Neural cell (in vitro differentiated cells): ENCODE results near the gene KIRREL3. TPM values are rescaled to one million over a fixed set of nuclear protein-coding genes. Genes with fewer than 3 reads are reported as not detected.

Experiments
- H2AFZ ChIP-seq: fragments of 200-600, 300-800 bp; sonication (generic), shearing (Covaris generic); 2 replicates; pipeline ENCODE4 v1.6.0; 2014; ENCODE audit warnings: low read depth, mild to moderate bottlenecking, antibody characterized with exemption, low read length, moderate library complexity
- H3F3A ChIP-seq: fragments of 200-600 bp; shearing (Covaris generic); 2 replicates; pipeline ENCODE4 v1.6.1; 2016; ENCODE audit warnings: mild to moderate bottlenecking, moderate library complexity, mixed read lengths, antibody characterized with exemption, low read length; ENCODE audit not compliant: insufficient read depth, poor library complexity, severe bottlenecking
- H3K27ac ChIP-seq: fragments of 200-600, 300-800 bp; sonication (generic), shearing (Covaris generic); 2 replicates; pipeline ENCODE4 v1.5.1; 2014; ENCODE audit warnings: mild to moderate bottlenecking, low read length, moderate library complexity
- H3K27me3 ChIP-seq: fragments of 300-800, 200-600 bp; sonication (generic), shearing (Covaris generic); 2 replicates; pipeline ENCODE4 v1.6.0; 2014; ENCODE audit warnings: mild to moderate bottlenecking, low read depth, low read length, moderate library complexity; ENCODE audit not compliant: insufficient read depth
- H3K36me3 ChIP-seq: fragments of 300-800, 200-600 bp; sonication (generic), shearing (Covaris generic); 2 replicates; pipeline ENCODE4 v1.5.1; 2014; ENCODE audit warnings: mild to moderate bottlenecking, antibody characterized with exemption, low read length, moderate library complexity; ENCODE audit not compliant: insufficient read depth
- H3K4me2 ChIP-seq: fragments of 300-800, 200-600 bp; sonication (generic), shearing (Covaris generic); 2 replicates; pipeline ENCODE4 v1.6.0; 2014; ENCODE audit warnings: mild to moderate bottlenecking, low read length
- H3K4me3 ChIP-seq: fragments of 300-800, 200-600 bp; sonication (generic), shearing (Covaris generic); 2 replicates; pipeline ENCODE4 v1.5.1; 2014; ENCODE audit warnings: mild to moderate bottlenecking, low read length, moderate library complexity
- H3K79me2 ChIP-seq: fragments of 200-600 bp; shearing (Covaris generic); replicated peaks from 2 replicates; pipeline ENCODE4 v1.6.0; 2014; ENCODE audit warnings: mild to moderate bottlenecking, low read length, moderate library complexity; ENCODE audit not compliant: insufficient read depth
- H3K9ac ChIP-seq: fragments of 300-800, 200-600 bp; sonication (generic), shearing (Covaris generic); 2 replicates; pipeline ENCODE4 v1.6.1; 2016; ENCODE audit warnings: mild to moderate bottlenecking, low read length, mixed read lengths
- H3K9me2 ChIP-seq: fragments of 200-600 bp; shearing (Covaris generic); 2 replicates; pipeline ENCODE4 v1.6.1; 2016; ENCODE audit warnings: mild to moderate bottlenecking, low read length, mixed read lengths; ENCODE audit not compliant: insufficient read depth
- H3K9me3 ChIP-seq: fragments of 200-600, 300-800 bp; sonication (generic), shearing (Covaris generic); 2 replicates; pipeline ENCODE4 v1.6.1; 2016; ENCODE audit warnings: mild to moderate bottlenecking, mixed run types, low read length, moderate library complexity, mixed read lengths
- H4K20me1 ChIP-seq: fragments of 200-600 bp; shearing (Covaris generic); 2 replicates; pipeline ENCODE4 v1.6.1; 2016; ENCODE audit warnings: mild to moderate bottlenecking, mixed run types; ENCODE audit not compliant: insufficient read depth
- EP300 ChIP-seq: fragments of 450-650 bp; conservative IDR thresholded peaks from 2 replicates; pipeline ENCODE4 v1.6.1; 2014; ENCODE audit warnings: antibody characterized with exemption, mild to moderate bottlenecking, moderate library complexity; ENCODE audit not compliant: poor library complexity, severe bottlenecking
- EZH2 ChIP-seq: fragments of 200-600, 300-800 bp; shearing (Covaris generic), sonication (generic); IDR thresholded peaks from 2 replicates; pipeline ENCODE4 v1.6.1; 2014; ENCODE audit warnings: antibody characterized with exemption, low read length, borderline replicate concordance, mild to moderate bottlenecking; ENCODE audit not compliant: insufficient read depth, poor library complexity, severe bottlenecking
- MXI1 ChIP-seq: fragments of 450-650 bp; conservative IDR thresholded peaks from 2 replicates; pipeline ENCODE4 v1.6.1; 2014; ENCODE audit warnings: antibody characterized with exemption, mild to moderate bottlenecking; ENCODE audit not compliant: poor library complexity, severe bottlenecking
- POLR2AphosphoS5 ChIP-seq: IDR thresholded peaks from 2 replicates; pipeline ENCODE4 v1.6.1; 2012
- RAD21 ChIP-seq: fragments of 450-650 bp; conservative IDR thresholded peaks from 2 replicates; pipeline ENCODE4 v1.6.1; 2014; ENCODE audit warnings: antibody characterized with exemption, mild to moderate bottlenecking, moderate library complexity
- SMC3 ChIP-seq: fragments of 450-650 bp; conservative IDR thresholded peaks from 2 replicates; pipeline ENCODE4 v1.6.1; 2014; ENCODE audit warnings: antibody characterized with exemption, mild to moderate bottlenecking, moderate library complexity; ENCODE audit not compliant: poor library complexity
- TAF1 ChIP-seq: IDR thresholded peaks from 2 replicates; pipeline ENCODE4 v1.6.1; 2012; ENCODE audit warnings: low read depth
- polyA plus RNA-seq: library from polyadenylated mRNA; depleted of rRNA; stranded (reverse); fragments of >200 nt; gene quantifications from 2 replicates; pipeline ENCODE4 v1.2.3, GENCODE V29; 2014
- TF ChIP-seq, protein P1 (sequence below): fragments of 450-650 bp; IDR thresholded peaks from 2 replicates; pipeline ENCODE4 v1.5.1; 2014; ENCODE audit warnings: antibody characterized with exemption, mild to moderate bottlenecking, moderate library complexity; ENCODE audit not compliant: poor library complexity, severe bottlenecking
- TF ChIP-seq, protein P2 (sequence below): IDR thresholded peaks from 2 replicates; pipeline ENCODE4 v1.6.1; 2012; ENCODE audit warnings: borderline replicate concordance

The KIRREL3 gene
- polyA plus RNA-seq, 1 donor from 2014 or later = 23.8 TPM

DNA sequence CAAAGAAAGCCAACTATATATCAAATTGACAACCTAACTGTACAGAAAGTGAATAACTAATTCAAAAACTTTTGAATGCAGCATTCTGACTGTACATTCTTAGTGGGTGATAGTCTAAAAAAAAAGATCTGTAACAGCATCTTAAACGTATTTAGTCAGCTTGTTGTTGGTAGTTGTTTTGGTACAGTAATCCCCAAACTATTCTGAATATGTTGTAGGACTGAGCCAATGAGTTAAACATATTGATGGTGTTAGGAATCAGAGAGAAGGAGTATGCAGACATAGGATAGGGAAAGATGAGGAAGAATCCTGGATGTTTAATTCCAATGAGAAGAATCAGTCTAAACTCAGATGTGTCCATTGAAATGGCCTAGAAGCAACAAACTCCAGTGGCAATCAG lies 41.9 kb upstream of the KIRREL3 start:
- no peak for TF ChIP-seq TAF1
- TF ChIP-seq SMC3 = no peak
- no peak for TF ChIP-seq EZH2
- no peak for TF ChIP-seq EP300
- TF ChIP-seq, protein P1, sequence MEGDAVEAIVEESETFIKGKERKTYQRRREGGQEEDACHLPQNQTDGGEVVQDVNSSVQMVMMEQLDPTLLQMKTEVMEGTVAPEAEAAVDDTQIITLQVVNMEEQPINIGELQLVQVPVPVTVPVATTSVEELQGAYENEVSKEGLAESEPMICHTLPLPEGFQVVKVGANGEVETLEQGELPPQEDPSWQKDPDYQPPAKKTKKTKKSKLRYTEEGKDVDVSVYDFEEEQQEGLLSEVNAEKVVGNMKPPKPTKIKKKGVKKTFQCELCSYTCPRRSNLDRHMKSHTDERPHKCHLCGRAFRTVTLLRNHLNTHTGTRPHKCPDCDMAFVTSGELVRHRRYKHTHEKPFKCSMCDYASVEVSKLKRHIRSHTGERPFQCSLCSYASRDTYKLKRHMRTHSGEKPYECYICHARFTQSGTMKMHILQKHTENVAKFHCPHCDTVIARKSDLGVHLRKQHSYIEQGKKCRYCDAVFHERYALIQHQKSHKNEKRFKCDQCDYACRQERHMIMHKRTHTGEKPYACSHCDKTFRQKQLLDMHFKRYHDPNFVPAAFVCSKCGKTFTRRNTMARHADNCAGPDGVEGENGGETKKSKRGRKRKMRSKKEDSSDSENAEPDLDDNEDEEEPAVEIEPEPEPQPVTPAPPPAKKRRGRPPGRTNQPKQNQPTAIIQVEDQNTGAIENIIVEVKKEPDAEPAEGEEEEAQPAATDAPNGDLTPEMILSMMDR = no peak
- TF ChIP-seq MXI1 = no peak
- TF ChIP-seq RAD21 = no peak
- no peak for TF ChIP-seq POLR2AphosphoS5
- TF ChIP-seq, protein P2, sequence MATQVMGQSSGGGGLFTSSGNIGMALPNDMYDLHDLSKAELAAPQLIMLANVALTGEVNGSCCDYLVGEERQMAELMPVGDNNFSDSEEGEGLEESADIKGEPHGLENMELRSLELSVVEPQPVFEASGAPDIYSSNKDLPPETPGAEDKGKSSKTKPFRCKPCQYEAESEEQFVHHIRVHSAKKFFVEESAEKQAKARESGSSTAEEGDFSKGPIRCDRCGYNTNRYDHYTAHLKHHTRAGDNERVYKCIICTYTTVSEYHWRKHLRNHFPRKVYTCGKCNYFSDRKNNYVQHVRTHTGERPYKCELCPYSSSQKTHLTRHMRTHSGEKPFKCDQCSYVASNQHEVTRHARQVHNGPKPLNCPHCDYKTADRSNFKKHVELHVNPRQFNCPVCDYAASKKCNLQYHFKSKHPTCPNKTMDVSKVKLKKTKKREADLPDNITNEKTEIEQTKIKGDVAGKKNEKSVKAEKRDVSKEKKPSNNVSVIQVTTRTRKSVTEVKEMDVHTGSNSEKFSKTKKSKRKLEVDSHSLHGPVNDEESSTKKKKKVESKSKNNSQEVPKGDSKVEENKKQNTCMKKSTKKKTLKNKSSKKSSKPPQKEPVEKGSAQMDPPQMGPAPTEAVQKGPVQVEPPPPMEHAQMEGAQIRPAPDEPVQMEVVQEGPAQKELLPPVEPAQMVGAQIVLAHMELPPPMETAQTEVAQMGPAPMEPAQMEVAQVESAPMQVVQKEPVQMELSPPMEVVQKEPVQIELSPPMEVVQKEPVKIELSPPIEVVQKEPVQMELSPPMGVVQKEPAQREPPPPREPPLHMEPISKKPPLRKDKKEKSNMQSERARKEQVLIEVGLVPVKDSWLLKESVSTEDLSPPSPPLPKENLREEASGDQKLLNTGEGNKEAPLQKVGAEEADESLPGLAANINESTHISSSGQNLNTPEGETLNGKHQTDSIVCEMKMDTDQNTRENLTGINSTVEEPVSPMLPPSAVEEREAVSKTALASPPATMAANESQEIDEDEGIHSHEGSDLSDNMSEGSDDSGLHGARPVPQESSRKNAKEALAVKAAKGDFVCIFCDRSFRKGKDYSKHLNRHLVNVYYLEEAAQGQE = no peak
- H3K36me3 ChIP-seq = no peaks in the 10 kb centered on the region
- H3K27ac ChIP-seq = no peak overlapping the region
- H4K20me1 ChIP-seq = no peaks in the 10 kb centered on the region
- no peaks in the 10 kb centered on the region for H3K79me2 ChIP-seq
- no peaks in the 10 kb centered on the region for H3K9me2 ChIP-seq
- H3K27me3 ChIP-seq = no peaks in the 10 kb centered on the region
- H2AFZ ChIP-seq = no peak overlapping the region
- no peak overlapping the region for H3K4me2 ChIP-seq
- no peaks in the 10 kb centered on the region for H3K9me3 ChIP-seq
- no peak overlapping the region for H3K4me3 ChIP-seq
- H3F3A ChIP-seq = no peaks in the 10 kb centered on the region
- H3K9ac ChIP-seq = no peak overlapping the region

DNA sequence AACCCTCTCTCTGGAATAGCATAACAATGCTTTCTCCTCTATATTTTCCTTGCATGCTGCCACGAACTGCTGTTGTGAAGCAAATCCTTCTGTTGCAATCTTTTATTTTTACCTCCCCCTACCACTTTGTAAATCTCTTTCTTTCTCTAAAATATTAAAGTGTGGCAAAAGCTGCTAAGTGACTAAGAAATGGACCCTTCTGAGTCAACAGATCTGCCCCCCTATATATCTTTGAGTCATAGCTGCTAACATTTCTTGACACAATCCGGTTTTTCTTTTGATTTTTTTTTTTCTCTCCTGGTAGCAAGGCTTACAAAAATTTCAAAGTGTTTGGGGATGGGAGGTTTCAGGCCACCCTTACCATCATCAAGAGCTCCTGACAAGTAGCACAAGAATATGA lies 39.0 kb upstream of the KIRREL3 start:
- H3K4me2 ChIP-seq = no peak overlapping the region
- no peaks in the 10 kb centered on the region for H3K27me3 ChIP-seq
- H3K27ac ChIP-seq = no peak overlapping the region
- no peaks in the 10 kb centered on the region for H3K9me3 ChIP-seq
- no peak overlapping the region for H3K9ac ChIP-seq
- H4K20me1 ChIP-seq = no peaks in the 10 kb centered on the region
- no peak overlapping the region for H3K4me3 ChIP-seq
- TF ChIP-seq, protein P2 = no peak
- TF ChIP-seq EP300 (no peak), RAD21 (no peak)
- TF ChIP-seq, protein P1 = no peak
- no peaks in the 10 kb centered on the region for H3K36me3 ChIP-seq
- no peaks in the 10 kb centered on the region for H3K79me2 ChIP-seq
- H3F3A ChIP-seq = no peaks in the 10 kb centered on the region
- H2AFZ ChIP-seq = no peak overlapping the region
- H3K9me2 ChIP-seq = no peaks in the 10 kb centered on the region
